Sigmoid colon (tissue), 4 donors: ENCODE measurements around the gene SP5.

ENCODE experiments used
- POLR2AphosphoS5 ChIP-seq, 4 donors: sonication (generic); formaldehyde crosslinking; IDR thresholded peaks; one replicate each; pipeline ENCODE4 v1.6.1; 2017; ENCODE audit warnings: antibody characterized with exemption in 4 of 4
- TF ChIP-seq, protein P1 (sequence below), 4 experiments: fragments of 450-650 bp in 3 of 4; fragments of 200-600 bp in 1 of 4; IDR thresholded peaks; one replicate each; pipeline ENCODE4 v1.5.1; 2016 to 2019; ENCODE audit warnings: antibody characterized with exemption in 4 of 4, mild to moderate bottlenecking in 3 of 4, moderate library complexity in 2 of 4

DNA sequence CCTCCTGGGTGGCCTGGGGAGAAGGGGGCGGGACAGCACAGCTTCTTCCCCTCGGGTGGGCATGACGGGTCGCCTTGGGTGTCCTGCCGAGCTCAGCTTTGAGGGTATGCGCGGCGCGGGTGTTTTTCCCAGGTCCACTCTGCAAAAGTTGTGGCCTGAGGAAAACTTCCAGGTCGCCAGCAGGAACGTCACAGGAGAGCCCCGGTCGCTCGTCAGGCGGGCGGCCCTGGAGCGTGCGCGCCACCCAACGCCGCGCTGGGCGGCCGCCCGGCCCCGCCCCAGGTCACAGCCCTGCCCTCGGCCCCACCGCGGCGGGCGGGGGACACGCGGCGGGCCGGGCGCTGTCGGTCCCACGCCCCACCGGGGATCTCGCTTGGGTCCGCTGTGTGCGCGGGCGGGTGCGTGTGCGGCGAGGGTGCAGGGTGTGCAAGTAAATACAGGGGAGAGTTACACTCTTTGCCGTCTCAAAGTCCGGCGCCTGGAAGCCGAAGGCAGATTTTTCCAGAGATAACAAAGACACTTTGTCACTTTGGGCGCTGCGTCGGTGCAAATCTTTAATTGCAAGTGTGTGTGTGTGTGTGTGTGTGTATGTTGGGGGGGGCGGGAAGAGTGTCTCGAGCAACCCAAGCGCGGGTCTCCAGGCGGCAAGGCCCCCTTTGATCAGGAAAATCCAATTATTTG, 616 bp upstream of the SP5 start:
- no peak for TF ChIP-seq POLR2AphosphoS5 (IDR thresholded peaks at IDR 0.05)
- TF ChIP-seq, protein P1, sequence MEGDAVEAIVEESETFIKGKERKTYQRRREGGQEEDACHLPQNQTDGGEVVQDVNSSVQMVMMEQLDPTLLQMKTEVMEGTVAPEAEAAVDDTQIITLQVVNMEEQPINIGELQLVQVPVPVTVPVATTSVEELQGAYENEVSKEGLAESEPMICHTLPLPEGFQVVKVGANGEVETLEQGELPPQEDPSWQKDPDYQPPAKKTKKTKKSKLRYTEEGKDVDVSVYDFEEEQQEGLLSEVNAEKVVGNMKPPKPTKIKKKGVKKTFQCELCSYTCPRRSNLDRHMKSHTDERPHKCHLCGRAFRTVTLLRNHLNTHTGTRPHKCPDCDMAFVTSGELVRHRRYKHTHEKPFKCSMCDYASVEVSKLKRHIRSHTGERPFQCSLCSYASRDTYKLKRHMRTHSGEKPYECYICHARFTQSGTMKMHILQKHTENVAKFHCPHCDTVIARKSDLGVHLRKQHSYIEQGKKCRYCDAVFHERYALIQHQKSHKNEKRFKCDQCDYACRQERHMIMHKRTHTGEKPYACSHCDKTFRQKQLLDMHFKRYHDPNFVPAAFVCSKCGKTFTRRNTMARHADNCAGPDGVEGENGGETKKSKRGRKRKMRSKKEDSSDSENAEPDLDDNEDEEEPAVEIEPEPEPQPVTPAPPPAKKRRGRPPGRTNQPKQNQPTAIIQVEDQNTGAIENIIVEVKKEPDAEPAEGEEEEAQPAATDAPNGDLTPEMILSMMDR (IDR thresholded peaks at IDR 0.05), result no peak
